ENCODE results near the gene SGMS1.

Gene SGMS1

DNA sequence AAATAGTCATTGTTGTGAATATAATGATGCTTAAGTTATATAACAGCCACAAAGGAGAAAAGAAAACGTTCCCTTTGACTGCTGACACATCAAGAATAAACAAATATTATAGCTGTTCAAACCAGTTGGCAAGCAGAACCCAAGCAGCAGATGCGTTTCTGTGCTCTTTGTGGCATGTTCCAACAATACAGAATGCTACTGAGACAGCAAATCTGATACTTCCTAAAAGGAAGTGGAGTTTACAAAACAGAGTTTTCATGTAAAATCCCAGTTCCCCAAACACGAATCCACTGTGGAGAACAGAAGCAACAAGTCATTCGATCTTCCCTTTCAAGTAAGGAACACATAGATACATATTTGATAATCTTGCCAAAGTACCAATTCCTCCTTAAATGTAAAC lies 201.5 kb downstream of the SGMS1 start:
- no peak for DNase-seq (ENCODE audit: low spot score)

DNA sequence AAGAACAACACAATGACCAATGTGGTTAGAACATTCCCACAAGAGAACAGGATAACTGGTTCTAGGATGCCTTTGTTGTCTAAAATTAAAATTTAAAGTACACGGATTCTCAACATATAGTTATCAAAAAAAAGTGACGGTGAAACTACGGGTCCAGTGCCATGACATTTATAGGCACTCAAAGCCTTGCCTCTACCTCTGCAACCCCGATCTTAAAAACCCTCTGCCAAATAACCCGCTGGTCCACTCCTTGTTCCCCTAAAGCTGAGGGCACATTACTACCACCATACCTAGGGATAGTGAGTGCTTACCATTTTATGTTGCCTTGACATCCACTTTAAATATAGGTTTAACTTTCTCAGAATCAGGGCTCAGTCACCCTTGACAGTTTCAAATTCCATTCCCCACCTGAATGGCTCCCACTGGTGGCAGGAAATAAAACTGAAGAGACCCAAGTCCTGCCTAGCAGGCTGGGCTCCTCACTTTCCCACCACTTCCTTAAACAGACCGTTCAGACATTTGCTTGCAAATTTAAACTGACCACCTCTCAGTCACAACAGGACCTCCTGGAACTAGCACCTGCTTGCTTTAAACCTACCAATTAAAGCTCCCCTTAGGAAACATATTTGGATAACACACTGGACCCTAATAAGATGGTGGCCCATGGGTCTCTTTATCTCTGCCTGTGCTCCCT lies 202.6 kb downstream of the SGMS1 start:
- peak; percentile 57 for DNase-seq (ENCODE audit: low spot score)

DNA sequence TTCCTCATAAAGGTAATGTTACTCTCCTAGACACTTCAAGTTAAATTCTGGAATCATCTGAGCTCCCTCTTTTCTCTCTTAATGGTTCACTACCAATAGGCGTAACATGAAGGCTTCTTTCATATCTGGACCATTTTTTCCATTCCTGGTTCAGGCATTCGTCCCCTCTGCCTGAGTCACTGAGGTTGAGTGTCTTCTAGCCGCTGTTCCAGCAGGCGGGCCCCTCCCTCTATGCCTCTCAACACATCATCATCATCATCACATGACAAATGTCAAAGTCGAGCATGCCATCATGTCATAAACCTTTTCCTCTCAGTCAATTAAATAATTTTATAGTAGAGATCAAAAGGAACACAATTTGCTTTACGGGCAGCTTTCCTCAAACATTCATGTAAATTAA lies 203.6 kb downstream of the SGMS1 start:
- DNase-seq (ENCODE audit: low spot score), result no peak

DNA sequence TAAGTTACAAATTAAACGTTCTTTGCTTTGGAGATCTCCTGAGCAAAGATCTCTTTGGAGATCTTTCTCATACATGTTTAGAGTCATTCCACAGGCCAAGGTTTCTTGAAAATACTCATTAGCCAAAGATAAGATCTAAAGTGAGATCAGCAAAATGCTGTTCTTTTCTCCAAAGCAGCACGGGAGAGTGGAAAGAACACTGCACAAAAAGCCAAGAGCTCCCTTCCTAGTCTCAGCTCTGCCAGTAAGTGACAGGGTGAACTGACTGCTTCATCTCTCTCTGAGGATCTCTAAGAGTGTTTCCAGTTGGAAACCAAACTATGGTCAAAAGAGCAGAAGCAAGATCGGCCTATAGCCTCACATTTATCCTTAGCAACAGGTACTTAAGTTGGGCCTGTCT lies 204.0 kb downstream of the SGMS1 start:
- no peak for DNase-seq (ENCODE audit: low spot score)

DNA sequence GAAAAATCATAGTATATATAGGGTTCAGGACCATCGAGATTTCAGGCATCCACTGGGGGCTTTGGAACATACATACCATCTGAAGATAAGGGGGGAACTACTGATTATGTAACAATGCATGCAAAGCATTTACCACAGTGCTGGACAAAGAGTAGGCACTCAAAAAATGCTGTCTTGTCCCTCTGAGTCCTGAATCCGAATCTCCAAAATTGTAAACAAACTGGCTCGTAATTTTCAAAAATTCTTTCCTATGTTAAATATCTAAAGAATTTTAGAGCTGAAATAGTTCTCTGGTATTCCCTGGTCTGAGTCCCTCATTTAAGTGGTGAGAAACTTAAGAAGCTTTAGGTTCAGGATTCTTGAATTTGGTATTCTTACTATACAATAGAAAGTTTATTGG lies 204.7 kb downstream of the SGMS1 start:
- no peak for DNase-seq (ENCODE audit: low spot score)

DNA sequence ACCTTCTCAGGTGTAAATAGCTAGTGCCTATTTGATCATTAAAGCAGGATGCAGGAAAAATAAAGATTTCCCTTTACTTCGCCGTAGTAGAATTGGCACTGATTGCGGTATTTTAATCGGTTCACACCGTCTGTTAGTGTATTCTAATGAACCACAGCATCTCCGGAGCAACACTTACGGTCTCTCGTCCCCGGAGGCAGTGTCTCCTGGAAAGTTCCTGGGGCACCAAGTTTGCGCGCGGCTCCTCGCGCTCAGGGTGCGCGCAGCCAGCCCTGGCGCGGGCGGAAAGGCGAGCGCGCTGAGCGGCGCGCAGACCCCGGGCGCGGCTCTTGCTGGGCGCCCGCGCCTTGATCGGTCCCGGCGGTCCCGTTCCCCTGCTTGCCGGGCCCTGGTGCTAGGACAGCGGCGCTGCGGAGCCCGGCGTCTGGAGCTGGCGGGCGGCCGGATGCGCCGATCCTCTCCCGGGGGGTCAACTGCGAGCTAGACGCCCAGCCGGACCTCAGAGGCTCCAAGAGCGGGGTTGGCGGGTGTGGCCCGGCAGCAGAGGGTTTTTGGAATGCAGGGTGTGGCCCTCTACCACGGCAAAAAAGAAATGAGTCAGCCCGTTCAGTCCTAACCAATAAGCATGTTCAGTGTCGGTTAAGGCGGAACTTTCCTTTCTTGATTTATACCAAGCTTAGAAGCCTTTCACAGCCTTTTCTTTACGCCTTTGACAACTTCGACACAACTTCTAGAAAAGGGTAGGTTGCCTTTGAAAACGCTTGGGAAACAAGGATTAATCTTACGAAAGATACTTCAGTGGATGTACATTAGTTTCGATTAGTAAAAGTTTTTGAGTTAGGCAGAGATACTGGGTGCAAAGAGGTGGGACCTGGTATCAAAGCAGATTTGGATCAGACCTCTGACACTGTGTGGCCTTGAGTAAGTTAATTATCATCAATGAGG lies 205.6 kb downstream of the SGMS1 start:
- DNase-seq (ENCODE audit: low spot score), result peak; percentile 67

DNA sequence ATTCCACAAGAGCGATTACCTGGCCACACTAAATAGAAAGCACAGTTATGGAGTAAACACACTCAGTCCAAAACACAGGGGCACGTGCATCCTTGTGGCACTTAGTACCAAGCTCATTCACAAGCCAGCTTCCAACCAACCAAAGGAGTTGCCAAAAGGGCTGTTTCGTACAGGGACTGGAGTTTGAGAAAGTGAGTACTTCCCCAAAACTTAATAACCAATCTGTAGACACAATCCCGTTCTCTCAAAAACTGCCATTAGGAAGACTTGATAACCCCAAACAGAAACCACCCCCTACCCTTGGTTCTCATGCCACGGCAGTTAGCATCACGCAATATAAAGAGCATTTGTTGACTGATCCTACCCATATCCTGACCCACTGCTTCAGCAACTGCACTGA lies 206.3 kb downstream of the SGMS1 start:
- peak; percentile 8 for DNase-seq (ENCODE audit: low spot score)

DNA sequence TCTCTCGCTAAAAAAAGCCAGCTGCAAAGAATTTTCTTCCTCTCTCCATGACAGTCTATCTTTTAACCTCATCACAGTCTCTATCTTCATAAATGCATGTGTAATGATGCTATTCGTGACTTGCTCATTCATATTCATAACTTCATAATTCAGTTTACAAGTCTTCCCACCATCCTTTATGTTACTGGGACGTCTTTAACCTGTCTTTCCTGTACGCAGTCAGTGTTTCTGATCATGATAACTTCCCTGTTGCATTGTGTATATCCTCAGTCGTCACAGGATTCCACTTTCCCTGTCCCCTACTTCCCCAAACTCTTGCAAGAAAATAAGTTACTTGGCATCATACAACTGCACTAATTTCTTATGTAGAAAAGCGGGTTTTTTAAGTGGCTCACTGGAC lies 206.9 kb downstream of the SGMS1 start:
- DNase-seq (ENCODE audit: low spot score), result no peak

DNA sequence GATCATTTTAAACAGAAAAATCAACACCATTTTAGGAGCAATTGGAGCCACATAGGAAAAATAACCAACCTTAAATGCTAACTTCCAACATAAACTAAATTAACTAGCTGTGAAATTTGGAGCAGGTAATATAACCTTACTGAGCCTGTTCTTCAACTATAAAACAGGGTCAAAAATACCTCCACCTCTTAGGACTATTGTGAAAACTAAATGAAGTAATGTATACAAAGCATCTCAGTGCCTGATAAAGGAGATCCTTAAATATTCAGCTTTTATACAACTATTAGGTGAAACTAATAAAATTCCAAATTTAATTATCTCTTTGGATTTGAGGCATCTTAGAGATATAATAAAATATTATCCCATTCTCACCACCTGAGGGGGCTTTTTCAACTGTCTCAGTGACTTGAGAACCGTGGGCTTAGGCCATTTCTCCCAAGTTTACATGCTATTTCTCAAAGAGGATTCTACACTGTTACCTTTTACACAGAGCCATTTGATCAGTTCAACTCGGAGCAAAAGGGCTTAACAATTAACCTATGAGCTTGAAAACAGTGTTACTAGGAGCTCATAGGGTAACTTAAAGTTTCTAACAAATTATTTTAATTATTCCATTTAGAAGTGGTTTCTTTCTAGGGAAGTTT lies 207.5 kb downstream of the SGMS1 start:
- DNase-seq (ENCODE audit: low spot score), result no peak

DNA sequence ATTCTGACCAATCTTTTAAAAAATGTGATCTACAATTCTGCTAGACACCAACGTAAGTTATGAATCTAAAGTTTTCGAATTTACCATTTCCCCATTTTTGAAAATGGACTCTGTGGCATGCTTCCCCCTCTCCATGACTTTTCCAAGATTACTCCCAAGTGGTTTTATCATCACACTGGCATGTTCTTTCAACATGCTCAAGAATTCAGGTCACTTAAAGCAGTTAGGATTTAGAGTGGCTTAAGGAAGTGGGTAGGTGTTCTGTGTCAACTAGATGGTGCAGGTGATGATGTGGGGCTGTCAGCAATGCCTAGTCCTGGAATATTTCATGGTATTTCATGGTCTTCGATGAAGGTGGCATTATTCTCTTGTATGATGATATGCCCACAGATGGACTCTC lies 208.5 kb downstream of the SGMS1 start:
- no peak for DNase-seq (ENCODE audit: low spot score)

DNA sequence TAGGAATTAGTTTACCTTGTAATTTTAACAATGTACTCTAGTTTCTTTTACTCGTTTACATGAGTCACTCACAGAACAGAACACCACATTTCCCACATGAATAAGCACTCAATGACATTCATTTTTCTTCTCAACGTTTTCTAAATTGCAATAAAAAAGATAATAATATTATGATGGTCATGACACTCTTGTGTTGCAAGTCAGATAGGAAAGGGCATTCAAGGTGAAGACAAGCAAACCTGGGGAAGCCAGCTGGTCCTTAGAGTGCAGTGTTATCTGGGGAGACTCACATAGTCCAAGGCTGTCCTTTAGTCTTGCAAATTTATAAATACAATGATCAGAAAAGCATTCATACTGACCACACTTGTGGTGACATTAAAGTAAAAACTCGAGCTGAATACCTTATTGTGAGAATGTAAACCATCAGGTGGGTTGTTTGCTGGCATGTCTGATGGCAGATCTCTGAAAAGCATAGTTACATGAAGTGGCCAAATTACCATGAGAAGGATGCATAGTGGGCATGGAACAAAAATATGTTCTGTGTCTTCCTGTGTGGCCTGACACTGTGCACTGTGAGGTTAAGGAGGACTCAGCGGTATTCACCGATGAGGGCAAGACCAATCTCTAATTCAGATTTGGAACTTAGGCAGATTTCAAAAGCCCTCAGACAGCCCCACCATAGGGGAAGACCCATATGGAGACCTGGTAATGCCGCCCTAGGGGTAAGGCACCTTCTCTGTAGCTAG lies 213.5 kb downstream of the SGMS1 start:
- DNase-seq (ENCODE audit: low spot score), result no peak

DNA sequence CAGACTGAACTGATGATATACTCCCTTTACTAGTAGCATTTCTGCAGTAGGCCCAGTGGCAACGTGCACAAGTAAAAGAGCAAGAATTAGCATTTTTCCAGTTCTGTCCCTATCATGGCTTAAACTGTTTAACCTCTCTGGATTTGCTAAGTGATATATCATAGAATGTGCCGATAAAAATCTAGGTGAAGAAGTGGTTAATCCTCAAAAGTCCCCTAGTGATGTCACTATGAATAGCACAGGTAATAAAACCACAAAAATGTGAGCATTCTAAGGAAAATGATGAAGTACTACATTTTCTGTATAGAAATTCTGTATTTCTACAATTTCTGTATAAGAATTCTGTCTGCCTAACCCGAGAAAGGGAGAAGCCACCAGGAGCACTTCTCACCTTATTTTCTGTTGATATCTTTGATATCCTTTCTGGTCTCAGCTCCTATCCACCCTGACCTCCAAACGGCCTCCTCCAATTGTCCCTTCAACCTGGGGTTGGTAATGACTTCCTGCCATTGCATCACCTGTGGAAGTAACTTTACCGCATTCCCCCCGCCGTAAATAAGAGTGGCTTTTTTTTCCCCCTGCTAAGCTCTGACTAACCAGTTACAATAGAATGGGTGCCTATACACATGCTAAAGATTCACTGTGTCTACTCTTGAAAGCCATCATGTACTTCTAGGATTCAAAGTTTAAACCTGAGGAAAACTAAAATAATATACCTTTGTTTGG lies 216.5 kb downstream of the SGMS1 start:
- no peak for DNase-seq (ENCODE audit: low spot score)

DNA sequence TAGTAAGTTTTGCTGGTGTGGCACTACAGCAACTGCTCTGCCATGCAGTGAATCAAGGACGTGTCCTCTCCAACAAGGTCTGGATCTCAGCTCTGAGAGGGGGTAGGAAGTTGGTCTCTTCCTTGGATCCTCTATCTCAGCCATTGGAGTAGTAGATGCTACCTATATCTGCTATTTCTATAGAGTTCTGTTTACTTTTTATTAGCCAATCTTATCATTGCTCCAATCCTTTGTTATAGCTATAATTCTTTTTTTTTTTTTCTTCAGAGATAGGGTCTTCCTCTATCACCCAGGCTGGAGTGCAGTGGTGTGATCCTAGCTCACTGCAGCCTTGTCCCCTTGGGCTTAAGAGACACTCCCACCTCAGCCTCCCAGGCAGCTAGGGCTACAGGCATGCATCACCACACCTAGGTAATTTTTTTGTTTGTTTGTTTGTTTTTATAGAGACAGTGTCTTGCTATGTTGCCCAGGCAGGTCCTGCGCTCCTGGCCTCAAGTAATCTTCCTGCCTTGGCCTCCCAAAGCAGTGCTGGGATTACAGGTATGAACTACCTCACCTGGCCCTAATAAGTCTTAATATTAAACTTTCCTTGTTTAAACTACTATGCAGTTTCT lies 217.2 kb downstream of the SGMS1 start:
- DNase-seq (ENCODE audit: low spot score), result no peak

DNA sequence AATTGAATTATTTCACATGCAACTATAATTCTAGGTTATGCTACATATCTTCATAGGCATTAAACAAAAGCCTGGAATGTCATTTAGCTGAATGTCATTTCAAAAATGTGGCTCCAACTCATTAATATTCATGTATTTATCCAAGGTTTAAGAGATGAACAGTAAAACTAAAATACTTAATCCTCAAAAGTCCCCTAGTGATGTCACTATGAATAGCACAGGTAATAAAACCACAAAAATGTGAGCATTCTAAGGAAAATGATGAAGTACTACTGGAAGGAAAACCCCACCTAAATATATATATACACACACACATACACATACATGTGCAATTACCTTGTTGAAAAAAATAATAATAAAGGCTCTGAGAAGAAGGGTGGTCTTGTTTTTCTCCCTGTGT lies 218.0 kb downstream of the SGMS1 start:
- DNase-seq (ENCODE audit: low spot score), result no peak

DNA sequence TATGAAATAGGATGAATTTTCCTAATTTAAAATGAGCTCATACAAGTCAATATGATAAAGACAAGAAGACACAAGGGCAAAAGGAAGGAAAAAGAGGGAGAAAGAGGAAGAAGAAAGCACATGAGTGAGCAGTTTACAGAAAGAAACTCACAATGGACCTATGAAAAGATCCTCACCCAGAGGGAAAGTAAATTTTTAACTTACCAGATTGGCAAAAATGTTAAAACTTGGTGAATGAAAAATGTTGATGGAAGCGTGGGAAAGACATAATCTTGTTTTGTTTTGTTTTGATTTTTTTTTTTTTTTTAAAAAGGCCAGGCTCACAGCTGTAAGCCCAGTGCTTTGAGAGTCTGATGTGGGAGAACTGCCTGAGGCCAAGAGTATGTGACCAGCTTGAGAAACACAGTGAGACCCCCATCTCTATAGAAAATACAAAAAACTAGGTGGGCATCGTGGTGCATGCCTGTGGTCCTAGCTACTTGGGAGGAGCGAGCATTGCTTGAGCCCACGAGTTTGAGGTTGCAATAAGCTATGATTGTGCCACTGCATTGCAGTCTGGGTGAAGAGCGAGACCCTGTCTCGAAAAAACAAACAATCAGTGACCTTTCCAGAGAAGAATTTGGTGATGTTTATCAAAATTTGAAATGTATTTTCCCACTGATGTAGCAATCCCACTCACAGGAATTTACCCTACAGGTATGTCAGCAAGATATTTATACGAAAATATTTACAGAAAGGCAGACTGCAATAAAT lies 219.6 kb downstream of the SGMS1 start:
- DNase-seq (ENCODE audit: low spot score), result no peak

DNA sequence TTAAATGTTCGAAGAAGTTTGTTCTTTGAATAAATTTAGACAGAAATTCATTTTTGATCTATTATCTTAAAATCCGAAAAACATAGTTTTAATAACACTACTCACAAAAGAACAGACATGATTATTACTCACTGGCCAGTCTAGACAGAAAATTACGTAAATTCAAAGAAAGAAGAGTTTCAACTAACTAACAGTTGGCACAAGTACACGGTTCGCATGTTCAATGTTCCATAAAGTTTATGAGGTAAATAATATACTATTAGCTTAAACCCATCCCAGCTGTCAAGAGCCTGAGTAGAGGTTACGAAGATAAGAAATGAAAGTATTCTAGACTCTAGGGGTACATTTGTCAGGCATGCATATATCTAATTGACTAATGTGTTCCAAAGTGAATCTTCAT lies 220.7 kb downstream of the SGMS1 start:
- DNase-seq (ENCODE audit: low spot score), result no peak

DNA sequence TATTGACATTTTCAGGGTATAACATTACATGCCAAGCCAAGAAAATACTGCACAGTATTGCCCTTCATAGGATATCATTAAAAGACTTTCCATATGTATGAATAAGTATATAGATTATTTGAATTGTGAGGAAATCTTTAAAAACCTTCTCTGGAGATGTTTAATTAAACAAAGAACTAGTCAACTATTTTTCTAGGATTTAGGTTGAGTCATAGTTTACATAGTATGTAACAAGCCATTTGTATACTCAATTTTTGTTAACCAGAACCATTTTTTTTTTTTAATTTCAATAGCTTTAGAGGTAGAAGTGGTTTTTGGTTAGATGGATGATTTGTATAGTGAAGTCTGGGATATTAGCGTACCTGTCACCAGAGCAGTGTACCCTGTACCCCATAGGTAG lies 221.3 kb downstream of the SGMS1 start:
- DNase-seq (ENCODE audit: low spot score), result no peak

DNA sequence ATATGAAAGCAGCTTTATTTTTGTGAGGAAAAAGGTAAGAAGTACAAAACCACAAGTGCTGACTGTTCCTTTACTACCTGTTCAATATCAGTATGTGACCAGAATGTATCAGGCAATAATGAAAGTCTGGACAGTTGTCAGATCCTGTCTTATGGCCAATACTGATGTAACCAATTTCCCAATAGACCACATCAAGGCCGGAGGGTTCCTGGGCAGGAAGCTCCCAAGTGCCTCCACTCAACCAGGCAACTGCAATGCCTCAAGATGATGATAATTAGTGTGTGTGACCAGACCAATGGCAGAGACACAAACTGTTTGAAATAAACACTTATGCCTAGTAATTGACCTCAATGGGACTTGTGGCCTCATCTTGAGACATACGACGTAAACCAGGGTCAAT lies 223.1 kb downstream of the SGMS1 start:
- DNase-seq (ENCODE audit: low spot score), result no peak

DNA sequence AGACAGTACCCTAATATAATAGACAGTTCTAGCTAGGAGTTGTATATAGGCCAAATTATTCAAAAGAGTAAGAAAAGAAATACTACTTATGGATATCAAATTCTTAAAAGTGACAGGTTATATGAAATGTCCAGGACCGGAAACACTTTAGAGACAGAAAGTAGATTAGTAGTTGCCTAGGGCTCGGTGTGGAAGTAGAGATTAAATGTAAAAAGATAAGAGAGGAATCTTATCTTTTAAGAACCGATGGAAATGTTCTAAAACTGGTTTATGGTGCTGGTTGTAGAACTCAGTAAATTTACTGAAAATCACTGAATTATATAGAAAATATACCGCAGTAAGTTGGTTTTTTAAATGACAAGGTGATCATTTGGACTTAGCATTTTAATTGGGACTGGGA lies 224.9 kb downstream of the SGMS1 start:
- no peak for DNase-seq (ENCODE audit: low spot score)

DNA sequence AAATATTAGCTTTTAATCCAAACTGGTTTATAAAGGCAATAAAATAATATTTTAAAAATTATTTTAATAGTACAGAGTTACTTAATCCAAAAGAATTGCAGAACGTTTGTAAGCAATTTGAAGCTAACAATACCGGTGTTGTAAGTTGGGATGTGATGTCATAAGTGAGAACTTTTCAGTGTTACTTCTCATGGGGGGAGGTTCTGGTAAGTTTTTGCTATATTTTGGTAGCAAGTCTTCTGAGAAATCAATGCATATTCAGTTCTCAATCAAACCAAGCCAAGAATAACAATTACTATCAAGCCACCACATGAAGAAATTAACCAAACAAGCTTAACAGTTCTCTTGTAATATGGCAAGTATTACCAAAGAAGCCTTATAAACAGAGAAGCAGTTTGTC lies 225.4 kb downstream of the SGMS1 start:
- DNase-seq (ENCODE audit: low spot score), result peak; percentile 21
